SJCRH30 (cell line): ENCODE results near the gene NUPR1. TPM values are rescaled to one million over a fixed set of nuclear protein-coding genes. Genes with fewer than 3 reads are reported as not detected.
"Not testable (repeated sequence)": the region's sequence is repeated elsewhere in the genome, so short reads cannot be mapped to it uniquely, and the experiment has no call there.

Source experiments
- DNase-seq, 2 experiments: peaks; one replicate each; pipeline ENCODE4 v3.0.0-alpha.2; 2015 to 2020
- H3K27ac ChIP-seq: fragments of 250-450 bp; sonication (Bioruptor Pico); 2 replicates; pipeline ENCODE4 v1.5.1; 2020; ENCODE audit warnings: mild to moderate bottlenecking, moderate library complexity
- H3K27me3 ChIP-seq: fragments of 250-450 bp; sonication (Bioruptor Pico); 2 replicates; pipeline ENCODE4 v1.5.1; 2020; ENCODE audit warnings: mild to moderate bottlenecking, moderate library complexity
- H3K36me3 ChIP-seq: fragments of 250-450 bp; sonication (Bioruptor Pico); 2 replicates; pipeline ENCODE4 v1.5.1; 2020; ENCODE audit warnings: mild to moderate bottlenecking, moderate library complexity
- H3K4me1 ChIP-seq: fragments of 250-450 bp; sonication (Bioruptor Pico); 2 replicates; pipeline ENCODE4 v1.5.1; 2020; ENCODE audit warnings: mild to moderate bottlenecking, moderate library complexity
- H3K4me3 ChIP-seq: fragments of 250-450 bp; sonication (Bioruptor Pico); 2 replicates; pipeline ENCODE4 v1.5.1; 2020; ENCODE audit warnings: mild to moderate bottlenecking, moderate library complexity
- H3K9me3 ChIP-seq: fragments of 250-450 bp; sonication (Bioruptor Pico); replicated peaks from 2 replicates; pipeline ENCODE4 v1.5.1; 2020; ENCODE audit warnings: mild to moderate bottlenecking, moderate library complexity
- total RNA-seq: library from RNA; depleted of rRNA; stranded (reverse); fragments of >200 nt; shearing (Covaris generic); gene quantifications from 2 replicates; pipeline ENCODE4 v1.2.3, GENCODE V29; 2014

NUPR1 gene
- total RNA-seq, 1 experiment from 2014 or later: not detected

- H3K27me3 ChIP-seq: no peaks in the 10 kb centered on the region
- no peak overlapping the region for H3K27ac ChIP-seq
- no peak for DNase-seq
- H3K4me3 ChIP-seq: no peak overlapping the region
- no peaks in the 10 kb centered on the region for H3K36me3 ChIP-seq
- H3K9me3 ChIP-seq: no peaks in the 10 kb centered on the region
- H3K4me1 ChIP-seq: no peaks in the 10 kb centered on the region
Measured at GRCh38 chr16:28501258-28502232, 37.2 kb downstream of the NUPR1 start.

GRCh38 chr16:28500476-28501180, 38.1 kb downstream of the NUPR1 start:
- not testable (repeated sequence) for H3K36me3 ChIP-seq, H3K9me3 ChIP-seq, H3K4me1 ChIP-seq, H3K27ac ChIP-seq, H3K4me3 ChIP-seq, DNase-seq, H3K27me3 ChIP-seq

GRCh38 chr16:28499854-28500253, 38.9 kb downstream of the NUPR1 start:
- Histone ChIP-seq H3K27me3 (peaks cover 2% of the 10 kb centered on the region; the same call in 1 of the 2 replicates), H3K9me3 (no peaks in the 10 kb centered on the region), H3K4me3 (no peak overlapping the region), H3K4me1 (no peaks in the 10 kb centered on the region), H3K36me3 (no peaks in the 10 kb centered on the region), H3K27ac (no peak overlapping the region)
- DNase-seq: no peak

GRCh38 chr16:28498666-28499381, 40.0 kb downstream of the NUPR1 start:
- no peak overlapping the region for H3K4me3 ChIP-seq
- H3K27me3 ChIP-seq: peaks cover 2% of the 10 kb centered on the region; the same call in 1 of the 2 replicates
- H3K4me1 ChIP-seq: no peaks in the 10 kb centered on the region
- no peaks in the 10 kb centered on the region for H3K9me3 ChIP-seq
- H3K36me3 ChIP-seq: no peaks in the 10 kb centered on the region
- H3K27ac ChIP-seq: no peak overlapping the region
- DNase-seq: no peak

GRCh38 chr16:28497861-28498599, 40.7 kb downstream of the NUPR1 start:
- Histone ChIP-seq H3K36me3 (no peaks in the 10 kb centered on the region), H3K4me1 (no peaks in the 10 kb centered on the region), H3K9me3 (no peaks in the 10 kb centered on the region), H3K27ac (no peak overlapping the region), H3K4me3 (no peak overlapping the region), H3K27me3 (peaks cover 2% of the 10 kb centered on the region; the same call in 1 of the 2 replicates)
- no peak for DNase-seq

- no peaks in the 10 kb centered on the region for H3K36me3 ChIP-seq
- no peak for DNase-seq
Measured at GRCh38 chr16:28497386-28497785, 41.4 kb downstream of the NUPR1 start.

DNA sequence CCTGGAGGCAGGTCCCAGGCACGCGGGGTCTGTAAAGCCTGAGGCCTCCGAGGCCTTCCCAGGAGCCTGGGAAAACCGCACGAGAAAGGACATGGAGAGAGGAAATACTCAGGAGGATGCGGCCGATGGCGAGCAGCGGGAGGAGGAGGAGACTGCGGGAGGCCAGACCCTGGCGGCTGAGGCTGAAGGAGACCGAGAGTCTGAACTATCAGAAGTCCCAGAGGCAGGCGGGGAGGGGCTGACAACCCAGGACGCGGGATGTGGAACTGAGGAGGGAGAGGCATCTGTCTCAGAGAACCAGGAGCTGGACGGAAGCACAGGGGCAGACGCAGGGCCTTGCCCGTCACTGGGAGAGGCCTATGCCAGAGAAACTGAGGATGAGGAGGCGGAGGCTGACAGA, 41.9 kb downstream of the NUPR1 start:
- H3K36me3 ChIP-seq: no peaks in the 10 kb centered on the region
- H3K4me1 ChIP-seq: no peaks in the 10 kb centered on the region
- no peaks in the 10 kb centered on the region for H3K9me3 ChIP-seq
- no peak for DNase-seq
- peaks cover 2% of the 10 kb centered on the region; the same call in 1 of the 2 replicates for H3K27me3 ChIP-seq
- H3K4me3 ChIP-seq: no peak overlapping the region
- no peak overlapping the region for H3K27ac ChIP-seq

More at GRCh38 chr16:28497386-28497785, 41.4 kb downstream of the NUPR1 start:
- Histone ChIP-seq H3K27ac (no peak overlapping the region), H3K27me3 (peaks cover 2% of the 10 kb centered on the region; the same call in 1 of the 2 replicates), H3K4me1 (no peaks in the 10 kb centered on the region), H3K4me3 (no peak overlapping the region), H3K9me3 (no peaks in the 10 kb centered on the region)

DNA sequence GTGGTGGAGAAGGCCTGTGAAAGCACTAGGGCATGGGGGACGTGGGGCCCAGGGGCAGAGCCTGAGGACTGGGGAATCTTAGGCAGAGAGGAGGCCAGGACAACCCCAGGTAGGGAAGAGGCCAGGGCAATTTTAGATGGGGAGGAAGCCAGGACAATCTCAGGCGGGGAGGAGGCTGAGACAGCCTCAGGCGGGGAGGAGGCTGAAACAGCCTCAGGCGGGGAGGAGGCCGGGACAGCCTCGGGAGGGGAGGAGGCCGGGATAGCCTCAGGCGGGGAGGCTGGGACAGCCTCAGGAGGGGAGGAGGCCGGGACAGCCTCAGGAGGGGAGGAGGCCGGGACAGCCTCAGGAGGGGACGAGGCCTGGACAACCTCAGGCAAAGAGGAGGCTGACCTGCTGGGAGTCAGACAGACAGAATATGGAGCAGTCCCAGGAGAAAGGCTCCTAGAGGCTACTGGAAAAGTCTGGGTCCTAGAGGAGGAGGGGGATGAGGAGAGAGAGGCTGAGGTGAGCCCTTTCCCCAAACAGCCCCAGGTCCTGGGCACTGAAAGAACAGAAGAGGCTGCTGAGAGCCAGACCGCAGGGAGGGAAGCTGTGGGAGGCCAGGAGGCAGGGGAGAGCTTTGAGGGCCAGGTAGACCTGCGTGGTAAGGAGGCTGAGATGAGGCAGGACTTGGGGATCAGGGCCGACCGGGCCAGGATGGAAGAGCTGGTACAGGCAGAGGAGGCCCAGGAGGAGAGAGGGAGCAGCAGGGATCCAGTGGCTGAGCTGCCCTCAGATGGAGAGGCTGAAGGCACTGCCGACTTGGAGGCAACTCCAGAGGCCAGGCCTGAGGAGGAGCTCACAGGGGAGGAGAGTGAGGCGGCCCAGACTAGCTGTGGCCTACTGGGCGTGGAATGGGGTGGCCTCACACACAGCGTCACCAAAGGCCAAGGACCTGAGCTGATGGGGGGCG, 42.7 kb downstream of the NUPR1 start:
- H3K27me3 ChIP-seq: peaks cover 2% of the 10 kb centered on the region; the same call in 1 of the 2 replicates
- H3K36me3 ChIP-seq: no peaks in the 10 kb centered on the region
- H3K4me1 ChIP-seq: no peaks in the 10 kb centered on the region
- no peak overlapping the region for H3K27ac ChIP-seq
- DNase-seq: no peak
- no peak overlapping the region for H3K4me3 ChIP-seq
- H3K9me3 ChIP-seq: no peaks in the 10 kb centered on the region

DNA sequence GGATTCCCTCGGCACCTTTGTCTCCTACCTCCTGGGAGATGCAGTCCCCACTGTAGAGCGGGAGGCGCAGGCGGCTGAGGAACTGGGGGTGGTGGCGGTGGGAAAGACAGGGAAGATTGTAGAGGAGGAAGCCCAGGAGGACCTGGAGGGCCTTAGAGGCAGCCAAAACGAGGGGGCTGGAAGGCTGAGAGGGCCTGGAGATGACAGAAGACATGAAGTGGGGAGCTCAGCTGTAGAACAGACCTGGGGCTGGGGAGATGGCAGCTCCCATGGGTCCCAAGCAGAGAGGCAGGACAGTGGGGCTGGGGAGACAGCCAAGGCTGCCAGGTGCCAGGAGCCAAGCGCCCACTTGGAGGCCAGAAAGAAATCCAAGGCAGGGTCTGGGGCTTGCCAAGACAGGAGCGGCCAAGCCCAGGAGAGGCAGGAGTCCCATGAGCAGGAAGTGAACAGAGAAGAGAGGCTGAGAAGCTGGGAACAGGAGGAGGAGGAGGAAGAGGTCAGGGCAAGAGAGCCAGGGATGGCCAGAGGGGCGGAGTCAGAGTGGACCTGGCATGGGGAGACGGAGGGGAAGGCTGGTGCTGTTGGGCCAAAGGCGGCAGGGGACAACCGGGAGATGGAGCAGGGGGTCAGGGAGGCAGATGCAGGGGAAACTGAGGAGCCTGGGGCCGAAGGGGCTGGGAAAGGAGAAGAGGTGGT, 43.5 kb downstream of the NUPR1 start:
- Histone ChIP-seq H3K4me3 (no peak overlapping the region), H3K36me3 (no peaks in the 10 kb centered on the region), H3K27me3 (peaks cover 2% of the 10 kb centered on the region; the same call in 1 of the 2 replicates), H3K27ac (no peak overlapping the region), H3K9me3 (no peaks in the 10 kb centered on the region), H3K4me1 (no peaks in the 10 kb centered on the region)
- no peak for DNase-seq

DNA sequence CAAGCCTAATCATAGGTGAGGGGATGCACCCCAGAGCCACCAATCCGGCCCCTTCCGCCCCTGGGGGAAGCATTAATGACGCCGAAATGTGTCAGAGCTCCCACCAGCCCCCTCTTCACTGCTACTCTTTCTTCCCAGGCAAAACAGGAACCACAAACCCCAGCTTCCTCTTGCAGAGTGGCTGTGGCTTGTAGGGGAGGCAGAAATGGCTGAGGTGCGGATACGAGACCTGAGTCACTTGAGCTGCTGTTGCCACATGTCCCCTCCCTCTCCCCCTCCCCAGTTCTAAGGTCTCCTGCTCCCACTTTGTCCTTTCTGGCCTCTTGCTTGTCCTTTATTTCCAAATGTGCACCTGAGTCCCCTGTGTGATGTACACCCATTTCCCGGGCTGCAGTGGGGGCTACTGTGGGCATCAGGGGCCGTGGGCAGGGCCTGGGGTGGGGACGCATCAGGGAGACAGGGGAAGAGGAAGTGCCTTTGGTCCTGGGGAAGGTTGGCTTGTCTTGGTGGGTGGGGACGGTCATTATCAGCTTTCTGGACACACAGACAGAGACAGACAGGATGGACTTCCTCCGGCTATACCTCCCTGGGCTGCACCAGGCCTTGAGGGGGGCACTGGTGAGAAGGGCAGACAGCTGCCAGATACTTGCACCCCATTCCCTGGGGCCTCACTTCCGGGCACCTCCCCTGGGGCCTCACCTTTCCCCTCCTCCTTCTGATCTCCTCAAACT, 44.5 kb downstream of the NUPR1 start, which contains the start of gene APOBR:
Gene APOBR (plus strand): TSS at position 523 of the 731 bp plus-strand sequence. CDS start 39 bp downstream, at position 562.
- DNase-seq: no peak
- no peaks in the 10 kb centered on the region for H3K36me3 ChIP-seq
- peaks cover 2% of the 10 kb centered on the region; the same call in 1 of the 2 replicates for H3K27me3 ChIP-seq
- H3K4me3 ChIP-seq: no peak within 1 kb of the TSS
- H3K9me3 ChIP-seq: no peaks in the 10 kb centered on the region
- H3K4me1 ChIP-seq: no peaks in the 10 kb centered on the region
- H3K27ac ChIP-seq: no peak within 1 kb of the TSS

DNA sequence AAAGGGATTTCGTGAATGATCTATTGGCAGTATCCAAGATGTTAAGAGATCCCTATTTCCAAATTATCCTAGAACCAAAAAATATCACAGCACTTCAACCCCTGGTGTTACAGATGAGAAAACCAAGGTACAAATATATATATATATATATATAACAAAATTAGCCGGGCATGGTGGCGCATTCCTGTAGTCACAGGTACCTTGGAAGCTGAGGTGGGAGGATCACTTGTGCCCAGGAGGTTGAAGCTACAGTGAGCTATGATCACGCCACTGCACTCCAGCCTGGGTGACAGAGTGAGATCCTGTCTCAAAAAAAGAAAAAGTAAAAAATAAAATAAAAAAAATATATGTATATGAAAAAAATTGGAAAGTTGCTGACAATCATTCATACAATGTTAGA, 46.3 kb downstream of the NUPR1 start:
- peak overlapping the region; percentile 95 for H3K27ac ChIP-seq
- H3K36me3 ChIP-seq: no peaks in the 10 kb centered on the region
- peaks cover 2% of the 10 kb centered on the region; the same call in 1 of the 2 replicates for H3K27me3 ChIP-seq
- no peak for DNase-seq
- H3K4me1 ChIP-seq: no peaks in the 10 kb centered on the region
- peak overlapping the region; percentile 97 for H3K4me3 ChIP-seq
- no peaks in the 10 kb centered on the region for H3K9me3 ChIP-seq

- Histone ChIP-seq H3K36me3 (no peaks in the 10 kb centered on the region), H3K4me1 (no peaks in the 10 kb centered on the region), H3K4me3 (peak within 1 kb of the TSS; percentile 97), H3K9me3 (no peaks in the 10 kb centered on the region), H3K27ac (peak within 1 kb of the TSS; percentile 95), H3K27me3 (peaks cover 2% of the 10 kb centered on the region; the same call in 1 of the 2 replicates)
- DNase-seq: peak; percentile 92 to 93
Measured at GRCh38 chr16:28491970-28492474, 46.8 kb downstream of the NUPR1 start, which contains the start of gene CLN3. TSS of gene CLN3 (minus strand) at chr16:28492074. CDS start at chr16:28491759, 315 bp downstream.
